Central memory CD4-positive, alpha-beta T cell (primary cell): ENCODE data around the gene FAM53B.

ENCODE experiments used
- DNase-seq: peaks from one replicate; pipeline ENCODE4 v3.0.0; 2022

FAM53B gene

DNA sequence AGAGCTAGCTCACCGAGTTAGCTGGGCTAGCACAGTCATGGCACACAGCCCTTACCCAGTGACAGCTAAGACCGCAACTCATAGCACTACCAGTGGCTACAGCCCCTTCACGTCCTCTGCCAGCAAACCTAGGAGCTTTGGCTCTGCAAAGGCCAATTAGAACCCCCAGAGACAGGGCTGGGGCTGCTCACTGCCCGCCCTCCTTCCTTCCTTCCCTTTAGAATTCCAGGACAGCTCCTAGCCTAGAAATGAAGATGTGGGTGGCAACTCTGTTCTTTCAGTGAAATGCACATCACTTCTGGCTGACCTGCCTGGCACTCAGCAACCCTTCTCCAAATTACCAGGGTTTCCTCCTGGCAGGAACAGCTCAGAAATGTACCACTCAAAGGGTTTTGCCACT lies 99.9 kb downstream of the FAM53B start:
- no peak for DNase-seq

DNA sequence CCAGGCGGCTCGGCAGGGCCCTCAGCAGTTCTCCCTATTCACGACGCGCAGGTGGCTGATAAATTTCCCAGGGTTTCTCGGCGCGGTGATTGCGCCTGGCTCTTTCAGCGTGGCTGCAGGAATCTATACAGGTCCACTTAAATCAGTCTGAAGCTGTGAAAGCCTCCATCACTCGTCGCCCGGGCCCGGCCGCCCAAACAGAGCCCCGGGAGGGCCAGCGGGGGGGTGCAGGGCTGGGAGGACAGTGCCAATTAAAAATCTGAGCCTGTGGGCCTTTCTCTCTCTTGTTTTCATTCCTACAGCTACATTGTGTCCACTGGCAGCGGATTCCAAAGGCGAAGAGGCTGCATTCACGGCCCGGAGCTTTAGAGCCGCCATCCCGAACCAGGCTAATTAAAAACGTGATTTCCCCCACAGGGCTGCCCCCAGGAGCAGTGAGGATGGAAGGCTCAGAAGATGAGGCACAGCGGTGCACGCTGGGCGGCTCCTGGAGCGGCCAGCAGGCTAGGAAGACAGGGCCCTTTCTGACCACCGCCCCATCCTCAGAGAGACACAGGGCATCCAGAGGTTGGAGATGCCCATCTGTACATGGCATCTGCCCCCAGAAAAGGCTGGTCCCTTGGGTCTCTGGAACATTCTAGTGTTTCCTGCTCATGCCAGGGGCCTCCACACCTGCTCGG lies 100.7 kb downstream of the FAM53B start:
- no peak for DNase-seq

DNA sequence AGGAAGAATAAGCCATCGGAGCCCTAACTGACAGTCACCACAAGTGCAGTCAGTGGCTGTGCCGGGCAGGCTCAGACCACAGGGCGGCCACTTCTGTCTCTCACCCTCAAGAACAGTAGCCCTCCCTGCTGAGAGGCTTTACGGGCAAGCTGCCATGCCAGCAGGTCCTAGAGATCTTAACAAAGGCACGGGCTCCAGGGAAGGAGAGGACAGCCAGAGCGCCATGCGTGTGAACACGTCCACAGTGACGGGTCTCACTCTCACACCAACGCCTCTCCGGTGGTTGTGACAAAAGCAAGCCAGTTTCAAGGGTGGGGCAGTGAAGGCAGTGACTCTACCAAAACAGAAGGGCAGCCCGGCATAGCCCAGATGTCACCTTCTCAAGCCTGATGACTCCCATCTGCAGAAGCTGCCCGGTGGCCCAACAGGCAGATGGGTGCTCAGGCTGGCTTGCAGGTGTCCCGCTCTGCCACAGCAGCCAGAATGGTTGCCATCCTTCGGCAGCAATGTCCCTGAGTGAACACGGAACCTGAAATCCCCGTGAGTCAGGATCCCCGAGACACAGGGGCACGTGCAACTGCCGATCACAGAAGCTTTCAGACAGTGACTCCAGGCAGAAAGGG lies 102.0 kb downstream of the FAM53B start:
- DNase-seq, result no peak

- DNase-seq, result peak; percentile 46
Measured at GRCh38 chr10:124641282-124642087, 102.7 kb downstream of the FAM53B start.

DNA sequence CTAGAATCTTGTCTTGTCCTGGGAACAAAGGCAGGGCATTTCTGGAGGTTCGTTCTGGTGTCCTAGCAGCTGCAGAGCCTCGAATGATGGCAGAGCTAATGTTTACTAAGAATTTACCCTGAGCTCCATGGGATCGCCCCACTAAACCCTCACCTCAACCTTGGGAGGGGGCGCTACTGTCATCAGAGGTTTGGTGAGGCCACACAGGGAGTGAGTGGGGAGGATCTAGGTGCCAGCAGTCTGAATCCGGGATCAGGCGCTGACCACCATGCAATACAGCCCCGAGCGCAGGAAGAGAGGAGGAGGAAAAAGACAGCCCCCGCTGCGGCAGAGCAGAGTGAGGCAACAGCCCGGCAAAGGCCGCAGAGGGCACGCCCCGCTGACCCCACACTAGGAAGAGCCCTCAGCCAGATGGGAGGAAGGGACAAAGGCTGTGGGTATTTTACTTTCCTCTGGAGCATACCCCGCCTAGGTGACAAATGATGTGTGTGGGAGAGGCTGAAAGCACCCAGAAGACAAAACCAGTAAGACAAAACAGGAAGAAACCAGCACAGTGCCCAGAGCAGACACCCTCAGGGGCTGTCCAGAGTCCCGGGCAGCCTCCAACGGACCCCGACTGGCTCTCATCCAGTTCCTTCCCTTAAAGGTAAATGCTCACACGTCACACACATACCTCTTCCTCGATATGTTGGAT lies 103.5 kb downstream of the FAM53B start:
- no peak for DNase-seq

DNA sequence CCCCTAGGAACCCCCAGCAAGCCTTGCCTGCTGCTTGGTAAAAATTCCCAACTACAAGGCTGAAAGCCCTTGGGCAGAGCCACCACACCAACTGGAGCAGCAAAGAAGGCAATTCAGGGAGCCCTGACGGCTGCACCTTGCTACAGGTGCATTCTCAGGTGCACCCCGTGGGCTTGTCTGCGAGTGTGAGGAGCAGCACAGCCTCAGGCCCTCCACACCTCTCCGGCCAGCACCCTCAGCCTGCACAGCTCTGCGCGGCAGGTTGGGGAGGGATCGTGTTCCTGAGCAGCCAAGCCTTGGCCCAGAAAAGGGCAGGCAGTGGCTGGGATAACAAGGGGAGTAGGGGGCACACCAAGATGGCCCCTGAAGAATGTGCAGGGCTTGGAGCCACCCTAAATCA lies 104.1 kb downstream of the FAM53B start:
- no peak for DNase-seq

GRCh38 chr10:124639646-124640045 lies 104.5 kb downstream of the FAM53B start:
- DNase-seq, result no peak

DNA sequence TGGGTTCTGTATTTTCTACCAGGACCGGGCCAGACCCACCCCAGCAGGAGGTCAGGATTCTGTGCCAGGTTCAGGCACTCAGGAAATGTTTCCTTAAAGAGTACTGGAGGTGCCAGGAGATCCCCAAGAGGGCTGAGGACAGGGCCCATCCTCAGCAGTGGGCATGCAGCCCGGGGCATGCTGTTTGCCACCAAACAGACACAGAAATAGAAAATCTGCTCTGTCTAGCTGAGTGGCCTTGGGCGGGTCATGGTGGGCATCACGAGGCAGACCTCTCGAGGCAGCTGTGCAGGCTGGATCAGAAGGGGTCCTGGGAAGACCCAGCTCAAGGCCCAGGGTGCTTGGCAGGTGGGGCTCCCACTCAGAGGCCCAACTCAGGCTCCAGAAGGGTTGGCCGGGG lies 105.0 kb downstream of the FAM53B start:
- DNase-seq, result no peak

DNA sequence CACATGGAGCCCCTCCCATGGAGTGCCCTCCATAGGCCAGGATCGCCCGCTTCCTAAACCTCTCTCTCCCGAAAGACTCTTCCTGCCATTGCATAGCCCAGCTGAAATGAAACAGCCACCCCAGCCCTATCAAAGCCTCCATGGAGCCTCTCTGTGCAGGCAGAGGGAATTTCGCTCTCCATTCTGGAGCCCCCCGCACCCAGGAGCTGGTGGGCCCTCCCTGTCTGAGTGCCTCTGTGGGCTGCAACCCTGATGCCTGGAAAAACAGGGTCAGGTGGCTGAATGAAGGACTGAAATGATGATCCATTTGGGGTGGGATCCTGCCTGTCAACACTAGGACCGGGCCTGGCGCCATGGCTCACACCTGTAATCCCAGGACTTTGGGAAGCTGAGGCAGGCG lies 106.4 kb downstream of the FAM53B start:
- DNase-seq, result no peak

- DNase-seq, result no peak
Measured at GRCh38 chr10:124637091-124637700, 107.0 kb downstream of the FAM53B start.

DNA sequence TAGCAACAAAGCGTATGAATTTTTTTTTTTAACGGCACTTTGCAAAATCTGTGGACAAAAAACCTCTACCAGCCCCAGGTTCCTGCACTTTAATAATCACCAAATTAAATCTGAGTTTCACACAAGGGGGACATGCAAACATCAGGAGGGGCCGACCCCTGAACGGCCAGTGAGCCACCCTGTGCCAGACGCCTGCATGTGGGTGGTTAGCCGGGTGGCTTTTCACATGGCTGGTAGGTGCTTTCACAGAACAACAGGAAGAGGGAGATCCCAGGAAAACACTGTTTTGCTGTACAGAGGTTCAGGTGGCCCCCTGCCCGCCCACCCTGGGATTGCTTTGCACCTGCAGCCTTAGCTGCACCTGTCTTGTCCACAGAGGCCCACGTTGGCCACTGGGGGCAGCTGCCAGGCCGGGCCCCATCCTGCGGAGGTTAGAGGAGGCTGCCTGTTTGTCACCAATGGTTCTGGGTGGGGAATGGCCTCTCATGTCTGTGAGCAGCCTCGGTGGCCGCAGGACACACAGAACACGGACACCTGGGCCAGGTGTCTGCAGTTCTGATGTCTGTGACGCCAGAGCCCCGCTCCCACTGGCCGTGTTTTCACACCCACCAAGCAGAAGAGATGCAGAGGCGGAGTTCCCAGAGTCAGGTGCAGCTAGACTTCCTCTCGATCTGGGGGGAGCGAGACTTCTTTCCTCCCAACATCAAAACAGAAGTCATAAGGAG lies 107.7 kb downstream of the FAM53B start:
- peak; percentile 47 for DNase-seq

GRCh38 chr10:124632566-124632965 lies 111.6 kb downstream of the FAM53B start:
- DNase-seq, result no peak

DNA sequence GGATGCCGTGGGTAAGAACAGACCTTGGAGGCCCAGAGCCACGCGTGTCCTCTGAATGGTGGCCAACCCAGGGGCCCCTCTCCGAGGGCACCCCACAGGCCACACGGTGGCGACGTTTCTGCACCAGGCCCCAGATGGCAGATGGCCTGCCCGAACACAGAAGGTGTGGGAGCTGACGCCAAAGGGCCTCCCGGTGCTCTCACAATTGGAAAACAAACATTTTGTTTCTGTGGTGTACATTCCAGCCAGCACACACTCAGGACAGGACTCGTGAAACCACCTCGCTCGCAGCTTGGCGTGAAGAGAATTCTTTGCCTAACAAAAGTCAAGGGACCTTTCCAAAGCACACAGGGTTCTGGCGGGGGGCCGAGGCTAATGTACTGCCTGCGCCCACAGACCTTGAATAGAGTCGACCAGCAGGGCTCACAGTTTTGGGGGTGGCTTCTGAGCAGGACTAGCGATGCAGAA lies 112.1 kb downstream of the FAM53B start:
- DNase-seq, result no peak

DNA sequence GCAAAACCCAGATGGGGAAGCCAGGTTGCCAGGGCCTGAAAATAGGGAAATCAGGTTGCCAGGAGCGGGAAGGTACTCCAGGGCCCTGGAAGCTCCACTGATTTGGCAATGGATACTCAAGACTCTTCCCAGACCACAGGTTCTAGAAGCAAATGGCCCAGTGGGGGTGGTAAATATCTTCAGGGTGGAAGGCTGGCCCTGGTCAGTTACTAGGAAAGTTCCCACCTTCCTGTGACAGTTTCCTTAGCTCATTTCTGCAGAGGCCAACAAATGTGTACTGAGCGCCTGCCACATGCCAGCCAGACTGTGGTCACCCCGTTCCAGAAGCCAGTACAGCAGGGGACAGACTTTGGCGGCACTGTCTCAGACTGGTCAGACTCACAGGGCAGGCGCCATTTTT lies 113.6 kb downstream of the FAM53B start:
- no peak for DNase-seq

DNA sequence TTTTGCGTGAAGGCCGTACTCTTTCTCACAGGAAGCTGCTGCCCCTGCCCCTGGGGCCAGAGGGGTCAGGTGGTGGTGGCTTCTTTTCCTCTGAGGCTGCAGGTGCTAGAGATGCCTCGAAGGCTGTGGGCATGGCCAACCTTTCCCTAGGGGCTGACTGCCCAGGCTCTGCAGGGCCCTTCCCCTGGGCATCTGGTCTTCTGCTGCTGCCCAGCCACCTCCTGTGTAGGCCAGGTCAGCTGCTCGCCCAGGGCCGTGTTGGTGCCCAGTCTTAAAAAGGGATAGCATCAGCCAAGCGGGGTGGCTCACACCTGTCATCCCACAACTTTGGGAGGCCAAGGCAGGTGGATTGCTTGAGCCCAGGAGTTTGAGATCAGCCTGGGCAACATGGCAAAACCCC lies 114.3 kb downstream of the FAM53B start:
- DNase-seq, result no peak

- DNase-seq, result no peak
Measured at GRCh38 chr10:124629415-124629814, 114.8 kb downstream of the FAM53B start.

GRCh38 chr10:124628676-124629021 lies 115.5 kb downstream of the FAM53B start:
- DNase-seq, result no peak

- DNase-seq, result no peak
Measured at GRCh38 chr10:124627866-124628675, 116.1 kb downstream of the FAM53B start.

DNA sequence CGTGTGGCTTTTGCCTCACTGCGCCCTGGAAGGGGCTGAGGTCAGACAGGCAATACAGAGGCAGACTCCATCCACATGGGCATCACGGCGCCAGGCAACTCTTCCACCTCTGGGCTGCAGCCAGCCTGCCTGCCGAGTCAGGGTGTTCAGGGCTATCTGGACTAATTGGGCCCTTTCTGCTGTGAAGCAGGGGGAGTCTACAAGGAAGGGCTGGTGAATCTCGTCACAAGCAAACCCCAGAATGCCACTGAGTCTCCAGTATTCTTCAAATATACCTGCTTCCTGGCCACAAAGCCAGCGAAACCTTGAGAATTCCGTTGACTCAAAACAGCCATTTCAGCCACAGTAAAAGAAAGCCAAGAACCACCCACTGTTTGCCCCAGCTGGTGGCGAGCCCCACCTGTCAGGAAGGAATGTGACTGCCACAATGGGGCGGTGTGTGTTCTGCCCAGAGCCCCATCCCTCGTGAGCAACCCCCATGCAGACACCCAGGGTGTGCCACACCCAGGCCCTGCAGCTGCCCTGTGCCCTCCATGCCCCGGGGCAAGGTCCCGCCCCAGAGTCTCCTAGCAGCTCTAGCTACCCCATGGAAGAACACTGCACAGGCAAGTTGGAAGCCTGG lies 117.3 kb downstream of the FAM53B start:
- DNase-seq, result peak; percentile 53

DNA sequence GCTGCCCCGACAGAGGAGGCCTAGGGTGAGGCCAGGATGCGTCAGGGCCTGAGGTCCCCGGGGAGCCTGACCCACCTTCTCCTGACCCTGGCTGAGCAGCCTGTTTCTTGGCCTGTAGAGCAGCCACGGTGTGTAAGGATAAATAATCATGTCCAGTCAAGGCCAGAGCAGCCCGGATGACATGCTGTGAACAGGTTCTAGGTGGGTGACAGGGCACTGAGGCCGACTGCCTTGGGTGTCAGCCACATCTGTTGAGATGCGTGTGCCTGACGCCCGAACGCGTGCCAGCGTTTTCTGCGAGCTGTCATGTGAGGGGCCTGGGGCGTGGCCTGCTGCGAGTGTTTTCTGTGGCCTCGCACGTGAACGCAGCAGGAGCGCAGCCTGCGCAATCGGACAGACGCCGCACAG lies 118.3 kb downstream of the FAM53B start:
- no peak for DNase-seq

GRCh38 chr10:124624895-124625294 lies 119.3 kb downstream of the FAM53B start:
- no peak for DNase-seq
